Measurements from ENCODE around the gene PRPH2. TPM values are rescaled to one million over a fixed set of nuclear protein-coding genes. Genes with fewer than 3 reads are reported as not detected.

The PRPH2 gene
- total and polyA plus RNA-seq, 2 of the 13 experiments (the other 11 are each of a cell fraction or from before 2014, with no cell fraction given) = 0.03 to 0.04 TPM

DNA sequence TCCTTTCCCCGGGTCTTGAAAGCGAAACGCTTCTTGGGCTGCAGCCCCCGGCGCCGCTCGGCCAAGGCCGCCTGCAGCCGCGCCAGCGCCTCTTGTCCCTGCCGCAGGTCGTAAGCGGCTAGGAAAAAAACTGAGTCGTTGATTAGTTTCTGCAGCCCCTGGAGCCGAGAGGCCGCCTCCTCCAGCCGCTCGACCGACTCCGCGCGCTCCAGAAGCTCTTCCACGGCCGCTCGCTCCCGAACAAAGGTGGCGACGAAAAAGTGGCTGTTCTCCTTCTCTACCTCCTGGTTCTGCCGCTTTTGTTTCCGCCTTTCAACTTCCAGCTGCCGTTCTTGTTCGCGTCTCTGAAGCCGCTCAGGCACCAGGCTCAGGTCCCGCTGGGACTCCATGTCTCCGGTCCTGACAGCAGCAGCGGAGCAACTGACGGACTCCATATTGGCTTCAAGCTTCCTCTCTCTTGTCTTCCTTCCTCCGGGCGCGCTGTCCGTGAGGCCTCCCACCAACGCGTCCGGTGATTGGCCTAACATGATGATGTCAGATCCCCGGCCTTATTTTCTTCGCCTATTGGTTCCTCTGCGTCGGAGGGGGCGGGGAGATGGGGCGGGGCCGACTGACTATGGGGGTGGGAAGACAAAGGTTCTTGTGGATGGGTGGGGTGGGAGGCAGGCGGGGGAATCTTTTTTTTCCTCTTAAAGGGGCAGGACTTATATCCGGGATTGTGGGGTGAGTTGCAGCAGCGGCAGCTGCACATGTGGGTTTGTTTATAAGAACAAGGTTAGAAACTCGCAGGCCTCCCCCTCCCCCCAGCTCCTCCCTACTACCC is 23.5 kb upstream of the PRPH2 start, which contains the start of gene TBCC (continued):
- TF ChIP-seq ZNF335 (CRISPR knock-in tag; IDR thresholded peaks at IDR 0.05) (no peak), RARA (CRISPR knock-in tag; IDR thresholded peaks at IDR 0.05) (no peak; the same call in 1 of the 2 replicates), SRSF1 (optimal IDR thresholded peaks at IDR 0.05; ENCODE audit: low read depth, low read length) (peak; percentile 83), ZFYVE20 (CRISPR knock-in tag; IDR thresholded peaks at IDR 0.05; ENCODE audit: borderline replicate concordance, low read depth) (no peak), RORA (CRISPR knock-in tag; IDR thresholded peaks at IDR 0.05) (no peak), ZFX (CRISPR knock-in tag; IDR thresholded peaks at IDR 0.05; ENCODE audit: low read depth) (peak; percentile 85), ASH2L (IDR thresholded peaks at IDR 0.05; ENCODE audit: insufficient read length, low read depth, low read length) (peak; percentile 92), ETV6 (CRISPR knock-in tag; conservative IDR thresholded peaks at IDR 0.05) (peak; percentile 92), ZNF747 (CRISPR knock-in tag; IDR thresholded peaks at IDR 0.05; ENCODE audit: borderline replicate concordance) (no peak), ZNF180 (CRISPR knock-in tag; IDR thresholded peaks at IDR 0.05; ENCODE audit: borderline replicate concordance, low read depth) (0 out of 2 replicates have a peak, but pooled peaks have one; percentile 17), TBX3 (IDR thresholded peaks at IDR 0.05; ENCODE audit: borderline replicate concordance) (no peak; the same call in 1 of the 2 replicates), ZNF253 (CRISPR knock-in tag; IDR thresholded peaks at IDR 0.05; ENCODE audit: borderline replicate concordance) (peak; percentile 78; the same call in 1 of the 2 replicates), ZNF850 (CRISPR knock-in tag; conservative IDR thresholded peaks at IDR 0.05) (no peak), PHF21A (CRISPR knock-in tag; IDR thresholded peaks at IDR 0.05) (no peak), SRY (CRISPR knock-in tag; IDR thresholded peaks at IDR 0.05) (peak; percentile 78; the same call in 1 of the 2 replicates)
- TF ChIP-seq, protein P1, sequence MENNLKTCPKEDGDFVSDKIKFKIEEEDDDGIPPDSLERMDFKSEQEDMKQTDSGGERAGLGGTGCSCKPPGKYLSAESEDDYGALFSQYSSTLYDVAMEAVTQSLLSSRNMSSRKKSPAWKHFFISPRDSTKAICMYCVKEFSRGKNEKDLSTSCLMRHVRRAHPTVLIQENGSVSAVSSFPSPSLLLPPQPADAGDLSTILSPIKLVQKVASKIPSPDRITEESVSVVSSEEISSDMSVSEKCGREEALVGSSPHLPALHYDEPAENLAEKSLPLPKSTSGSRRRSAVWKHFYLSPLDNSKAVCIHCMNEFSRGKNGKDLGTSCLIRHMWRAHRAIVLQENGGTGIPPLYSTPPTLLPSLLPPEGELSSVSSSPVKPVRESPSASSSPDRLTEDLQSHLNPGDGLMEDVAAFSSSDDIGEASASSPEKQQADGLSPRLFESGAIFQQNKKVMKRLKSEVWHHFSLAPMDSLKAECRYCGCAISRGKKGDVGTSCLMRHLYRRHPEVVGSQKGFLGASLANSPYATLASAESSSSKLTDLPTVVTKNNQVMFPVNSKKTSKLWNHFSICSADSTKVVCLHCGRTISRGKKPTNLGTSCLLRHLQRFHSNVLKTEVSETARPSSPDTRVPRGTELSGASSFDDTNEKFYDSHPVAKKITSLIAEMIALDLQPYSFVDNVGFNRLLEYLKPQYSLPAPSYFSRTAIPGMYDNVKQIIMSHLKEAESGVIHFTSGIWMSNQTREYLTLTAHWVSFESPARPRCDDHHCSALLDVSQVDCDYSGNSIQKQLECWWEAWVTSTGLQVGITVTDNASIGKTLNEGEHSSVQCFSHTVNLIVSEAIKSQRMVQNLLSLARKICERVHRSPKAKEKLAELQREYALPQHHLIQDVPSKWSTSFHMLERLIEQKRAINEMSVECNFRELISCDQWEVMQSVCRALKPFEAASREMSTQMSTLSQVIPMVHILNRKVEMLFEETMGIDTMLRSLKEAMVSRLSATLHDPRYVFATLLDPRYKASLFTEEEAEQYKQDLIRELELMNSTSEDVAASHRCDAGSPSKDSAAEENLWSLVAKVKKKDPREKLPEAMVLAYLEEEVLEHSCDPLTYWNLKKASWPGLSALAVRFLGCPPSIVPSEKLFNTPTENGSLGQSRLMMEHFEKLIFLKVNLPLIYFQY (CRISPR knock-in tag; IDR thresholded peaks at IDR 0.05; ENCODE audit: borderline replicate concordance) = no peak
- TF ChIP-seq, protein P2, sequence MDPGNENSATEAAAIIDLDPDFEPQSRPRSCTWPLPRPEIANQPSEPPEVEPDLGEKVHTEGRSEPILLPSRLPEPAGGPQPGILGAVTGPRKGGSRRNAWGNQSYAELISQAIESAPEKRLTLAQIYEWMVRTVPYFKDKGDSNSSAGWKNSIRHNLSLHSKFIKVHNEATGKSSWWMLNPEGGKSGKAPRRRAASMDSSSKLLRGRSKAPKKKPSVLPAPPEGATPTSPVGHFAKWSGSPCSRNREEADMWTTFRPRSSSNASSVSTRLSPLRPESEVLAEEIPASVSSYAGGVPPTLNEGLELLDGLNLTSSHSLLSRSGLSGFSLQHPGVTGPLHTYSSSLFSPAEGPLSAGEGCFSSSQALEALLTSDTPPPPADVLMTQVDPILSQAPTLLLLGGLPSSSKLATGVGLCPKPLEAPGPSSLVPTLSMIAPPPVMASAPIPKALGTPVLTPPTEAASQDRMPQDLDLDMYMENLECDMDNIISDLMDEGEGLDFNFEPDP (CRISPR knock-in tag; conservative IDR thresholded peaks at IDR 0.05) = no peak
- TF ChIP-seq, protein P3, sequence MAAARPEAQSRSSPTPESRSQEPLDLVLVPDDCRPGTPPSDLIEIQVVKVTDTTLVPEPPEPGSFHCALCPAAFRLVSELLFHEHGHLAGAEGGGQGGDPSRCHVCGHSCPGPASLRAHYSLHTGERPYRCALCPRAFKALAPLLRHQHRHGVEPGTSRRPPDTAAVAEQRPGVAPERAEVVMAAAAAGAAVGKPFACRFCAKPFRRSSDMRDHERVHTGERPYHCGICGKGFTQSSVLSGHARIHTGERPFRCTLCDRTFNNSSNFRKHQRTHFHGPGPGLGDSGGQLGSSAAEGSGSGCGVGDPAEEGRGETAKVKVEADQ (CRISPR knock-in tag; IDR thresholded peaks at IDR 0.05; ENCODE audit: borderline replicate concordance) = no peak
- TF ChIP-seq, protein P4, sequence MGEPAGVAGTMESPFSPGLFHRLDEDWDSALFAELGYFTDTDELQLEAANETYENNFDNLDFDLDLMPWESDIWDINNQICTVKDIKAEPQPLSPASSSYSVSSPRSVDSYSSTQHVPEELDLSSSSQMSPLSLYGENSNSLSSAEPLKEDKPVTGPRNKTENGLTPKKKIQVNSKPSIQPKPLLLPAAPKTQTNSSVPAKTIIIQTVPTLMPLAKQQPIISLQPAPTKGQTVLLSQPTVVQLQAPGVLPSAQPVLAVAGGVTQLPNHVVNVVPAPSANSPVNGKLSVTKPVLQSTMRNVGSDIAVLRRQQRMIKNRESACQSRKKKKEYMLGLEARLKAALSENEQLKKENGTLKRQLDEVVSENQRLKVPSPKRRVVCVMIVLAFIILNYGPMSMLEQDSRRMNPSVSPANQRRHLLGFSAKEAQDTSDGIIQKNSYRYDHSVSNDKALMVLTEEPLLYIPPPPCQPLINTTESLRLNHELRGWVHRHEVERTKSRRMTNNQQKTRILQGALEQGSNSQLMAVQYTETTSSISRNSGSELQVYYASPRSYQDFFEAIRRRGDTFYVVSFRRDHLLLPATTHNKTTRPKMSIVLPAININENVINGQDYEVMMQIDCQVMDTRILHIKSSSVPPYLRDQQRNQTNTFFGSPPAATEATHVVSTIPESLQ (CRISPR knock-in tag; conservative IDR thresholded peaks at IDR 0.05) = 0 out of 2 replicates have a peak, but pooled peaks have one; percentile 38
- TF ChIP-seq, protein P5, sequence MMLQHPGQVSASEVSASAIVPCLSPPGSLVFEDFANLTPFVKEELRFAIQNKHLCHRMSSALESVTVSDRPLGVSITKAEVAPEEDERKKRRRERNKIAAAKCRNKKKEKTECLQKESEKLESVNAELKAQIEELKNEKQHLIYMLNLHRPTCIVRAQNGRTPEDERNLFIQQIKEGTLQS (CRISPR knock-in tag; IDR thresholded peaks at IDR 0.05) = peak; percentile 64; the same call in 1 of the 2 replicates
